Adipose tissue (tissue), 3 donors: ENCODE data around the gene EFCAB9. TPM values are rescaled to one million over a fixed set of nuclear protein-coding genes. Genes with fewer than 3 reads are reported as not detected.
"Not testable (repeated sequence)": the region's sequence is repeated elsewhere in the genome, so short reads cannot be mapped to it uniquely, and the experiment has no call there.

Source experiments
- H3K27ac ChIP-seq: one replicate; pipeline ENCODE4 v1.5.1; 2013; ENCODE audit warnings: low read depth, low read length
- WGBS, 3 donors: extraction: QIAGEN DNeasy Blood & Tissue Kit; methylation state at CpG; one replicate each; pipeline ENCODE4 v1.1.7; 2013; 5-methylcytosine and 5-hydroxymethylcytosine counted together
- polyA plus RNA-seq, 3 donors: library from polyadenylated mRNA; stranded (reverse); fragments of 200-250 nt; gene quantifications; one replicate each; pipeline ENCODE4 v1.2.3, GENCODE V29; 2013
- donor health status: healthy with polysubstance abuse.
- donor health status: Bipolar disorder and iron deficiency.
- donor health status: healthy.

EFCAB9 gene
- polyA plus RNA-seq, 3 donors: not detected

DNA sequence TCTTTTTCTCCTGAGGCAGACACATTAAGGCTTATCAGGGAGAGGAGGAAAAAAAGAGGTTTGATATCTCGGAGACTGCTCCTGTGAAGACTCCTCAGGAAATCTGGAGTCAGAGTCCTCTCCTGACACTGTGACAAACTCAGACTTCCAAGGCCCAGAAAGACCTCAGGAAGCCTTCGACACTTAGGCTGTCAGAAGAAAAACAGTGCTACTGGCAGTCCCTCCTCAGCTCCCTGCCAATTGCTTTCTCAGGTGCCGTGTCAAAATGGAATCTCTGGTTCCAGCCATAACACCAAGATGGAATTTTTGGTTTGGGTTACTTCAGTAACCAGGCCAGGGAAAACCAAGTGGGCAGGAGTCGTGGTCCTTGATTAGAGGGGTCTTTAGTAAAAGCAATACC, 10.1 kb upstream of the EFCAB9 start:
- 72 to 87% (median 81%) methylated on average over 4 of the region's 4 CpGs for WGBS, 3 donors
- no peak overlapping the region for H3K27ac ChIP-seq

DNA sequence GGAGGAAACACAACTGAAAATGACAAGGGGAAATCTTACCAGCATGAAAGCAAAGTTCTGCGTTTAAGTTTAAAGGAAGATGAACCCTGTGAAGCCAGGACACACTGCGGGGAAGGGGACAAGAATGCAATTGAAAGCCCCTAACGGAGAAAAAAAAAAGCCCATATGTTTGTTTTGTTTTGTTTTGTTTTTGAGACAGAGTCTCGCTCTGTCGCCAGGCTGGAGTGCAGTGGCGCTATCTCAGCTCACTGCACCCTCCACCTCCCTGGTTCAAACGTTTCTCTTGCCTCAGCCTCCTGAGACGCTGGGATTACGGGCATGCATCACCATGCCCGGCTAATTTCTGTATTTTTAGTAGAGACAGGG, 8.9 kb upstream of the EFCAB9 start:
- no peak overlapping the region for H3K27ac ChIP-seq
- WGBS, 3 donors: 50 to 78% (median 57%) methylated on average over 10 of the region's 10 CpGs

DNA sequence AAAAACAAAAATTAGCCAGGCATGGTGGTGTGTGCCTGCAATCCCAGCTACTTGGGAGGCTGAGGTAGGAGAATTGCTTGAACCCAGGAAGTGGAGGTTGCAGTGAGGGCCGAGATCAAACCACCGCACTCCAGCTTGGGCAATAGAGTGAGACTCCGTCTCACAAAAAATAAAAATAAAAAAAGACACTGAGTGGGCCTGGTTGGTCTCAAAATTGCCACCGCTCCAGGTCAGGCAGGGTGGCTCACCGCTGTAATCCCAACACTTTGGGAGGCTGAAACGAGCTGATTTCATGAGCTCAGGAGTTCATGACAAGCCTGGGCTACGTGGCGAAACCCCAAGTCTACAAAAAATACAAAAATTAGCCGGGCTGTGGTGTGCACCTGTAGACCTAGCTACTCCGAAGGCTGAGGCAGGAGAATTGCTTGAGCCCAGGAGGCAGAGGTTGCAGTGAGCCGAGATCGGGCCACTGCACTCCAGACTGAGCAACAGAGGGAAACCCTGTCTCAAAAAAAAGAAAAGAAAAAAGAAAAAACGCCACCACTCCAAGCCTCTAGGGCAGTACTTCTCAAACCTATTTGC, 7.8 kb upstream of the EFCAB9 start:
- H3K27ac ChIP-seq: no peak overlapping the region
- 66 to 85% (median 68%) methylated on average over 13 of the region's 13 CpGs for WGBS, 3 donors

DNA sequence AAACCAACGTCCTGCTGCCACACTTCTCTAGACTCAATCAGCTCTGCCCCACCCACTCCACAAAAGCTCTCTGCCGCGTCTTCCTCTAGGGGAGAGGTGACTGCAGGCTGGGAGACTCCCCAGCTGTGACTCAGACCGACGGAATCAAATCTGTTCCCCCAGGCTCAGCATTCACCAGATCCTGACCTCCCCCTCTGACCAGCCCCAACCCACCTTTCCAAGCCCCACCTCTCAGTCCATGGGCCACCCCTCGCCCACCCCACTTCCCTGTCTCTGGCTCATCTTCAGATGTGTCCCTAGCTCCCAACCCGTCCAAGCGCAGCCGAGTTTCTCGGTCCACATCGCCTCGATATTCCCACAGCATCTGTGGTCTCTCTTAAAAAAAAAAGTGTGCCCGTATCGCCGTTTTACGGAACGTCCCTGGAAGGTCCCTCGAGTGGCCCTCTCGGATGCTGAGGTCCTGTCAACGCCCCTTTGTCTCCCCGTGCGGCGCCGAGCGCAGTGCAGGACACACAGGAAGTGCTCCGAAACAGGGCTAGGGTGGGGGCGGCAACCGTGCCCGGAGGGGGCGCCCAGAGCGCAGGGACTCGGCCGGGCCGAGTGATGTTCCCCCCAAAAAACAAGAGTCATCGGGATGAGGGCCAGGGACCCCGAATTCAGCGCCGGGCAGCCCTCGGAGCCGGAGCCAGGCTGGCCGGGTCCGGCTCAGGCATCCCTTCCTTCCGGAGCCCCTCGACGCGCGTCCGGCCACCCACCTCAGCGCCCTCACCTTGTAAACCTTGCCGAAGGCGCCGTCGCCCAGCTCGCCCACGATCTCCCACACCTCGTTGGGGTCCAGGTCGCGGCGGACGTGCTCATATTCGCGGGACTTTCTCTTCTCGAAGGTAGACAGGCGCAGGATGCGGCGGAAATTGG, 6.6 kb upstream of the EFCAB9 start:
- 0 to 1% (median 0%) methylated on average over 63 to 66 of the region's 66 CpGs for WGBS, 3 donors
- H3K27ac ChIP-seq: peak overlapping the region; percentile 94

DNA sequence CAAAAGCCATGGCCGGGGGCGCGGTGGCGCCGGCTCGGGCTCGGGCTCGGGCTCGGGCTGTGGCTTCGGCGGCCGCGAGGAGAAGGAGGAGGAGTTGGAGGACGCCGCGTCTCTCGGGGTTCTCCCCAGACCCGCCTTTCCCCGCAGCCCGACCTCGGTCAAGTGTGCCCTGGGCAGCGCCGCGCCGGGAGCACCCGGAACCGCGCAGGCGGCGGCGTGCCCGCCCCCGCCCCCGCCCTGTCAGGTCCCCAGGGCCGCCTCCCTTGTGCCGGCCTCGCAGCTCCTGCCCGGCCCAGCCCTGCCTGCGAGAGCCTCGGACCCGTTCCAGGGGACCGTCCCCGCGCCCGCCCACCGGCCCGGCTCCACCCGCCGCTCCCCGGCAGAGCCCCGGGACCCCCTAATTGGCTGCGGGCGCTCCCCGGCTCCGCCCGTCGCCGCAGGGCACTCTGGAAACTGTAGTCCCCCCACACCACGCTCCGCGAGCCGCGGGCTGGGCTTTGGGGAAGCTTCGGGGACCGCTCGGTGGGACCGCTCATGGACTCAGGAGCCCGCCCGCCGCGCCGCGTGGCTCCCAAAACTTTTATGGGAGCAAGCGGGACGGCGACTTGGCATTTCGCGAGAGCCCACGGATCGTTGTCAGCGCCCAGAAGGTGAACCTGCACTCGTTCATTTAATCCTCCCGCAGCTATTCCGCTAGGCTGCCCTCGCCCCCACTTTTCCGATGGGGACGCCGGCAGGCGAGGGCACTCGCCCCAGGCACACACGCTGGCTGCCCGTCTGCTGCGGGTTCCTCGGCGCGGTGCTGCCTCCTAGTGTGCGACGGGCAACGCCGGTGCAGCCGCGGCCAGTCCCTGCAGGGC, 5.7 kb upstream of the EFCAB9 start, which contains the start of gene STK10:
Gene STK10 (minus strand): TSS at position 192 of the 860 bp plus-strand sequence. CDS start 182 bp downstream, at position 10.
- H3K27ac ChIP-seq: peak within 1 kb of the TSS; percentile 94
- WGBS, 3 donors: 0% methylated on average over 65 to 102 of the region's 102 CpGs

DNA sequence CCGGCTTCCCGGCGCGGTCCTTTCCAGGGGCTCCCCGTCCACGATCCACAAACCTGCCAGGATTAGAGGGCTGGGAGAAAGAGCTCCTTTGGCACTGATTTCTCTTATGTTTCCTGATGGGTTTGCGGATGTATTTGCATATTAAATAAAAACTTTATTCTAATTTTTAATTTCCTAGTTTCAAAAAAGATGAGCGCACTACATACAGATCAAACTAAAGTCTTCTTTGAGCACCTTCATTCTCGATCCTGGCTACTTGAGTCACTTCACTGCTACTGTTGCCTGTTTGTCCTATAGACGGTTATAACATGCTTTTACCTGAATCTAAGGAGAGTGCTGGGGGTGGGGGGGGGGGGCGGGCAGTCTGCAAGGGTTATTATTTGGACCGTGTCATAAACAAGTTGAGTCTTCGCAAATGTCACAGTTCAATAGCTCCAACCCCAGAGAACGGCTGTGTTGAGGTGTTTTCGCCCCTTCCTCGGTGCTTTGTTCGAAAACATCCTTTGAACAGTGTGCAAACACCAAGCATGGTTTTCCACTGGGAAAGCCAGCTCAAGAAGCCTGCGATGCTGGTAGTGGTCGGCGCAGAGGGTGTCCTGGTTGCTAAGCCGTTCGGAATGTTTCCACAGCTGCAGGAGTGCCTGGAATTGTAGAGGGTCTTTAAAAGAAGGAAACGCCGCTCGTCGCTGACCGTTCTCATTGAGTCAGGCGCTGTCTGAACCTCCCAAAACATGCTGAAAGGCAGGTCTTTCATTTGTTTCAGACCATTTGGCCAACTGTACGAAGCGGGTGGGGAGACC, 4.9 kb upstream of the EFCAB9 start:
- no peak overlapping the region for H3K27ac ChIP-seq
- WGBS, 3 donors: 44 to 57% (median 53%) methylated on average over 30 of the region's 30 CpGs

DNA sequence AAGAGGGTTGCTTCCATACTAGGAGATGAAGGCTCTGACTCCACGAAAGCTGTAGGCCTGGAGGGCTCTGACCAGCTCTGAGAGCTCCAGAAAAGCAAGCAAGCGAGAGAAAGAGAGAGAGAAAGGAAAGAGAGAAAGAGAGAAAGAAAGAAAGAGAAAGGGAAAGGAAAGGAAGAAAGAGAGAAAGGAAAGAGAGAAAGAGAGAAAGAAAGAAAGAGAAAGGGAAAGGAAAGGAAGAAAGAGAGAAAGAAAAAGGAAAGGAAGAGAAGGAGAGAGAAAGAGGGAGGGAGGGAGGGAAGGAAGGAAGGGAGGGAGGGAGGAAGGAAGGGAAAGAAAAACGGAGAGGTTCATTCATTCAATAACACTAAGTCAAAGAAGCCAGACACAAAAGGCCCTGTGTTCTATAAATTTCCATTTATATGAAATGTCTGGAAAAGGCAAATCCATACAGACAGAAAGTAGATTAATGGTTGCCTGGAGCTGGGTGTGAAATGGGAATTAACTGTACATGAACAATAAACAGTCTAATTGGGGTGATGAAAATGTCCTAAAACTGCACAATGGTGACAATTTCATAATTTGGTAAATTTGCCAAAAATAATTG, 4.2 kb upstream of the EFCAB9 start:
- WGBS, 3 donors: 69 to 84% (median 74%) methylated on average over 3 of the region's 3 CpGs
- H3K27ac ChIP-seq: no peak overlapping the region

DNA sequence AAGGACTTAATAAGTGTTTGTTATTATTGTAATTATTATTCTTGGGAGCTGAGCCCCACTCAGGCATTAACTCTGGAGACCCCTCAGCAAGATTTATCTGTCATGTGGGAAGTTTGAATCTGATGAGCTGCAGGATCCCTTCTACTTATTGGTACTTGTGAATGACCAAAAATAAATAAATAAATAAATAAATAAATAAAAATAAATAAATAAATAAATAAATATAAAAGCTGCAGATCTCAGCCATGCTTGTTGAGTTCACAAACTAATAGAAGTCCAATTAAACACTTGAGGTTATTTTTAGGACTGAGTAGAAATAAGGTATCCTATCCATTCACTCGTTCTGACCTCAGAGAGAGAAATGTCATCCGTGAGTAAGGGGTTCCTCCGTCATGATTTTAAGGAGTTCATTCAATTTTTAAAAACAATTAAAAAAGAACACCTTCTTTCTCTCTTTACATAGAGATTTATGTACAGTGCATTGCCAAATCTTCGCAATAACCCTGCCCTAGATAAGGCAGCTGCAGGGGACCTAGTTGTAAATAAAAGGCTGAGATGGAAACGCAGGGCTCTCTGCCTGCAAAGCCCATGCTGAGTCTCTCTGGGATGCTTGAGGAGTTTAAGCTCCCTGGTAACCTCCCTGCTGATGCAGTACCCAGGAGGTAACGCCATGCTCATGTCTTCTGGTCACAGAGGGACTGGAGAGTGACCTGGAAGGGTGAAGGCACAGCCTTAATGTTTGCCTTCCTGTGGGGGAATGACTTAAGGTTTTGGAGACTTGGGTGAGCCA, 1.2 kb downstream of the EFCAB9 start:
- H3K27ac ChIP-seq: no peak overlapping the region
- 62 to 87% (median 80%) methylated on average over 6 of the region's 6 CpGs for WGBS, 3 donors

DNA sequence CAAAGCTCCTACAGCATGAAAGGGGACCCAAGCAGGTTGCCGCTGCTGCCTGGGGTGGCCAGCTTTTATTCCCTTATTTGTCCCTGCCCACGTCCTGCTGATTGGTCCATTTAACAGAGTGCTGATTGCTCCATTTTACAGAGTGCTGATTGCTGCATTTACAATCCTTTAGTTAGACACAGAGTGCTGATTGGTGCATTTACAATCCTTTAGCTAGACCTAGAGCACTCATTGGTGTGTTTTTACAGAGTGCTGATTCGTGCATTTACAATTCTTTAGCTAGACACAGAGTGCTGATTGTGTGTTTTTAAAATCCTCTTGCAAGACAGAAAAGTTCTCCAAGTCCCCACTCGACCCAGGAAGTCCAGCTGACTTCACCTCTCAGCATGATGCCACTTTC, 3.8 kb downstream of the EFCAB9 start:
- 79 to 87% (median 85%) methylated on average over 4 of the region's 4 CpGs for WGBS, 3 donors
- not testable (repeated sequence) for H3K27ac ChIP-seq

DNA sequence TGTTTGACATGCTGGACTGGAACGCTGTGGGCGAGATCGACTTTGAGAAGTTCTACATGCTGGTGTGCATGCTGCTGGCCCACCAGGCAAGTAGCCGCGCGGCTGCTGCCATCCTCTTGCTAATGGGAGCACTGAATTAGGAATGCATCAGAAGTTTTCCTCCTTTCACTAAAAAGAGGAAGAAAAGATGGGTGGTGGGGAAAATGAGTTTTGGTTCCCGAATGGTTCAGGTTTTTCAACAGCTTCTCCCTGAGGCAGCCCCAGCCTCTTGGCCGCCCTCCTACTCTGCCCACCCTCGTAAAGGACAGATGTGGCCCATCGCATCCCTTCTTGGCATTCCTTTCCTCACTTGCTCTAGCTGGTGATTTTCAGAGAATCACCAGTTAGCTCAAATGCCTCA, 5.5 kb downstream of the EFCAB9 start:
- WGBS, 3 donors: 82 to 86% (median 84%) methylated on average over 10 of the region's 10 CpGs
- no peak overlapping the region for H3K27ac ChIP-seq

DNA sequence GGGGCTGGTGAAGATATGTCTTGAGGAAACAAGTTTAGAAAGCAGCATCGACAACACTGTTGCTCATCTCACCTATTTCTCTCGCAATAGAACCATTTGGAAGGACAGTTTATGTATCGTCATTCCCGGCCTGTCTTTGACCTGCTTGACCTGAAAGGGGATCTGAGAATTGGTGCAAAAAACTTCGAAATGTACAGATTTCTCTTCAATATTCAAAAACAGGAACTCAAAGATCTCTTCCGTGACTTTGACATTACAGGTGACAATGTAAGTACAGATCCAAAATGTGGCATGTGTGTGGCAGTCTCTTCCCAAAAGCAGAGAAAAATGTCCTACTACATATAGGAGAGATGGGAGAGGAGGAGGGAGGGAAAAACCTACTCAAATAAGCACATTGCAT, 6.5 kb downstream of the EFCAB9 start:
- no peak overlapping the region for H3K27ac ChIP-seq
- WGBS, 3 donors: 79 to 89% (median 79%) methylated on average over 6 of the region's 6 CpGs

DNA sequence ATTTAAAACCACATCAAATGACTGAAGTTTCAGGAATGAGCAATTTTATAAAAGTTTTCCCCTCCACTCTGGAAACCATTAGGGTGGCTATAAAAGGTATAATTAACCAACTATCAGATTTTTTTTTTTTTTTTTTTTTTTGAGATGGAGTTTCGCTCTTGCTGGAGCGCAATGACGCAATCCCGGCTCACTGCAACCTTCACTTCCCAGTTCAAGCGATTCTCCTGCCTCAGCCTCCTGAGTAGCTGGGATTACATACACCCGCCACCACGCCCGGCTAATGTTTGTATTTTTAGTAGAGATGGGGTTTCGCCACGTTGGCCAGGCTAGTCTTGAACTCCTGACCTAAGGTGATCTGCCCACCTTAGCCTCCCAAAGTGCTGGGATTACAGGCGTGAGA, 12.0 kb downstream of the EFCAB9 start:
- WGBS, 3 donors: 75 to 94% (median 88%) methylated on average over 11 of the region's 11 CpGs

DNA sequence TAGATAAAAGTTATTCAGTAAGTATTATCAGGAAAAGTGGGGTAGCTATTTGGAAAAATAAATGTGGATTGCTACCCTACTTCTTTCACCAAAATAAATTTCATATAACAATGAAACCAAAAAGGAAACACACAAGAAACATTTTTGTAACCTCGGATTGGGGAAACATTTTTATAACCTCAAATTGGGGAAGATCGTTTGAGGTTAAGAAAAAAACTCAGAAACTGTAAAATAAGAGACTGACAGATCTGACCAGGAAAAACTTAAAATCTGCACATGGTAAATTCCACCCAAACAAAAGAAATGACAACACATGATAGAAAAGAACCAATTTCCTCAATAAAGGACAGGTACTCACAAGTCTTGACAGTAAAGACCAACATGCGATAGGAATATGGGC, 13.5 kb downstream of the EFCAB9 start:
- H3K27ac ChIP-seq: no peak overlapping the region
- WGBS, 3 donors: 40 to 83% (median 41%) methylated on average over 3 of the region's 3 CpGs

More for the DNA sequence above, 12.0 kb downstream of the EFCAB9 start:
- H3K27ac ChIP-seq: not testable (repeated sequence)

DNA sequence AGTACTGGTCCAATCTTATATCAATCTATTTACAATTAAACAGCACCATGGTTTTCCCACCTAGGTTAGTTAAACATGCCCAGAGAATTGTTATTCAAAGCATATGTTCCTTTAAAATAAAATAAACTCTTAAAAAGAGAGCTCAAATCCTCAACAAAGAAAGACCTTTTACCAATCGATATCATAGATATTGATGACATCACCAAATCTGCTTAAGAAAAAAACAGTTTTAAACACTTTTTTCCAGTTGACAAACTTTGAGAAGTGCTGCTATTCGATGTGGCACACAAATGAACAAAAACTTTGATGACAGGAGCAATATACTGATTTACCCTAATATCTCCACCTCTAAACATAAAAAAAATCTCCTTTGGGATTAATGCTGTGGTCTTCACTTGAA, 15.7 kb downstream of the EFCAB9 start:
- WGBS, 3 donors: 91 to 98% (median 97%) methylated on average over 2 of the region's 2 CpGs
- H3K27ac ChIP-seq: no peak overlapping the region

DNA sequence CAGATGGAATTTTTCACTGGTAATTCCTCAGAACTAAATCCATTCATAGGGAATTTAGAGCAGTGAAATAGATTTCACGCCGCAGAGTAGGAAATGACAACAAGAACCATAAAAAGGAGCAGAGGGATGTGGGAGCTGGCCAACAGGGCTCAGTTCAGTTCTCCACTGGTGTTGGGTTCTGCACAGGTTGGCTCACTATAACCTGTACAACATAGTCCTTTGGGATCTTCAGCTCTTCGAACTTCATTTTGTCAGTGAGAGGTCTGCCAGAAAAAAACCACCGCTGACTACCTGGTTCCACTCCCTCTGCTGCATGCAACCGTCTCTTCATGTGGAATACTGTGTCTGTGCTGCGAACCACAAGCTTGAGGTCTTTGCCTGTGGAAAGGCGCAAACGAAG, 17.7 kb downstream of the EFCAB9 start:
- no peak overlapping the region for H3K27ac ChIP-seq
- WGBS, 3 donors: 93 to 95% (median 95%) methylated on average over 8 of the region's 8 CpGs

DNA sequence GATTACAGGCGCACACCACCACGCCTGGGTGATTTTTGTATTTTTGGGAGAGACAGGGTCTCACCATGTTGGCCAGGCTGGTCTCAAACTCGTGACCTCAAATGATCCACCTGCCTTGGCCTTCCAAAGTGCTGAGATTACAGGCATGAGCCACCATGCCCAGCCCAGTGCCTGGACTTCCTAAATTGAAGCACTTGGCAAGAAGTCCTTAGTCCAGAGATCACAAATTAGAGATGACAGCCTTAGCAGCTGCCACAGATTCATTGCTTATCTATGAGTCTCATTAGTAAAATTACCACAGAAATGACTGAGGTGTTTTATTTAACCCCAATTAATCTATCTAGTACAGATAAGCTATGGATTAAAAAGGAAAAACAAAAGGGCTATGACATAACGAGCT, 19.2 kb downstream of the EFCAB9 start:
- H3K27ac ChIP-seq: no peak overlapping the region
- WGBS, 3 donors: 79 to 97% (median 96%) methylated on average over 4 of the region's 4 CpGs

DNA sequence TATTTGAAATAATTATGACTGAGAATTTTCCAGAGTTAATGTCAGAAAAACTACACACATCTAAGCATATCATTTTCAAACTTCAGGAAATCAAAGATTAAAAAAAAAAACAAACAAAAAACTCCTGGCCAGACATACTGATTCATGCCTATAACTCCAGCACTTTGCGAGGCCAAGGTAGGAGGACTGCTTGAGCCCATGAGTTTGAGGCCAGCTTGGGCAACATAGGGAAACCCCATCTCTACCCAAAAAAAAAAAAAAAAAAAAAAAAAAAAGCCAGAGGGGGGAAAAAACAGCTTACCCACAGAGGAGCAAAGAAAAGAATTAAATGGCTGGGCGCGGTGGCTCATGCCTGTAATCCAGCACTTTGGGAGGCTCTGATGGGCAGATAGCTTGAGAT, 22.4 kb downstream of the EFCAB9 start:
- 86 to 96% (median 94%) methylated on average over 3 of the region's 3 CpGs for WGBS, 3 donors
- H3K27ac ChIP-seq: no peak overlapping the region
